ENCODE results near the gene CATSPERZ. TPM values are rescaled to one million over a fixed set of nuclear protein-coding genes. Genes with fewer than 3 reads are reported as not detected.

The CATSPERZ gene
- total and polyA plus RNA-seq, 10 donors, result 0.09 to 0.48 TPM; not detected in 8

DNA sequence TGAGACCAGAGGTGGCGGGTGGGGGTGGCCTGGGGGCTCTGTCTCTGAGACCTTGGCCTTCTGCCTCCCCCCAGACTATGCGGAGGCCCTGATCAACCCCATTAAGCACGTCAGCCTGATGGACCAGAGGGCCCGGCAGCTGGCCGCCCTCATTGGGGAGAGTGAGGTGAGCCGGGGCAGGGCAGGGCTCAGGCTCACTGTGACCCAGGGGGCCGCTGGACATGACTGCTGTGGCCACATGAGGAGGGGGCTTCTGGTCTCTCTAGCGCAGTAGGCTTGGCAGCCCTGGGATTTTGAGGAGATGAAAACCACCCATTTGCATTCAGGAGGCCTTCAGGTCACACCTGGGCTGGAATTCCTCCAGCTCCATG lies 36.2 kb upstream of the CATSPERZ start:
- intact Hi-C loops (cut with DNase I; ENCODE audit: low total_unique reads), result no loop called here
- Histone ChIP-seq H3K36me3 (peaks cover 0 to 87% (median 53%) of the 10 kb centered on the region in 6 donors), H3K27ac (no peak overlapping the region), H3K27me3 (replicated peaks in 1 of 7) (no peaks in the 10 kb centered on the region), H3K9me3 (no peaks in the 10 kb centered on the region), H3K4me1 (peaks cover 21 to 30% (median 25%) of the 10 kb centered on the region in 6 donors), H3K4me3 (no peak overlapping the region)
- WGBS, 5 donors, result 91 to 97% (median 96%) methylated on average over 3 to 8 of the region's 8 CpGs
- DNase-seq, result no peak
- no peak for TF ChIP-seq POLR2AphosphoS5 (IDR thresholded peaks at IDR 0.05)
- no peak for TF ChIP-seq POLR2A (IDR thresholded peaks at IDR 0.05)
- TF ChIP-seq, protein P1, sequence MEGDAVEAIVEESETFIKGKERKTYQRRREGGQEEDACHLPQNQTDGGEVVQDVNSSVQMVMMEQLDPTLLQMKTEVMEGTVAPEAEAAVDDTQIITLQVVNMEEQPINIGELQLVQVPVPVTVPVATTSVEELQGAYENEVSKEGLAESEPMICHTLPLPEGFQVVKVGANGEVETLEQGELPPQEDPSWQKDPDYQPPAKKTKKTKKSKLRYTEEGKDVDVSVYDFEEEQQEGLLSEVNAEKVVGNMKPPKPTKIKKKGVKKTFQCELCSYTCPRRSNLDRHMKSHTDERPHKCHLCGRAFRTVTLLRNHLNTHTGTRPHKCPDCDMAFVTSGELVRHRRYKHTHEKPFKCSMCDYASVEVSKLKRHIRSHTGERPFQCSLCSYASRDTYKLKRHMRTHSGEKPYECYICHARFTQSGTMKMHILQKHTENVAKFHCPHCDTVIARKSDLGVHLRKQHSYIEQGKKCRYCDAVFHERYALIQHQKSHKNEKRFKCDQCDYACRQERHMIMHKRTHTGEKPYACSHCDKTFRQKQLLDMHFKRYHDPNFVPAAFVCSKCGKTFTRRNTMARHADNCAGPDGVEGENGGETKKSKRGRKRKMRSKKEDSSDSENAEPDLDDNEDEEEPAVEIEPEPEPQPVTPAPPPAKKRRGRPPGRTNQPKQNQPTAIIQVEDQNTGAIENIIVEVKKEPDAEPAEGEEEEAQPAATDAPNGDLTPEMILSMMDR (IDR thresholded peaks at IDR 0.05 in 8 of 11, conservative IDR thresholded peaks at IDR 0.05 in 3 of 11), result no peak

DNA sequence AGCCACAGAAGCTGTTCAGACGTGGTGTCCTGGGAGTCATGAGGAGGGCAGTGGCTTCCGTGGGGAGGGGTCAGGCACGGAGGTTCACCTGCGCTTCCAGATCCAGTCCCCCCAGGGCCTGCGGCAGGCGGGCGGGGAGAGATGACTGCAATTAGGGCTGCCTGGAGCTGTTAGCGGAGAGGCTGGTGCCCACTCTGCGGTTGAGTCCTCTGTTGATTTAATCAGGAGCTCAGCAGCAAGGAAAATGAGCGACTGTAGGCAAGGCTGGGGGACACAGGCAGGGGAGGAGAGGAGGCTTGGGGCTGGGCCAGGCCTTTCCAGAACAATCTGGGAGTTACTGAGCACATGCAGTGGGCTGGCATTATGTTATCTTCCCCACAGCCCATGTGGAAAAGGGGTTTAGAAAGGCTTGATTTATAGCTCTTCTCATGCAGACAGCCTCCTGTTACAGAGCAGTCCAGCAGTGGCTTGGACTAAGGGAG lies 35.7 kb upstream of the CATSPERZ start:
- TF ChIP-seq POLR2AphosphoS5 (IDR thresholded peaks at IDR 0.05) (no peak), POLR2A (IDR thresholded peaks at IDR 0.05) (no peak)
- TF ChIP-seq, protein P1 (IDR thresholded peaks at IDR 0.05 in 8 of 11, conservative IDR thresholded peaks at IDR 0.05 in 3 of 11), result no peak
- Histone ChIP-seq H3K4me1 (peaks cover 22 to 34% (median 27%) of the 10 kb centered on the region in 6 donors), H3K9me3 (no peaks in the 10 kb centered on the region), H3K27me3 (replicated peaks in 1 of 7) (no peaks in the 10 kb centered on the region), H3K4me3 (no peak overlapping the region), H3K27ac (no peak overlapping the region), H3K36me3 (peaks cover 0 to 82% (median 48%) of the 10 kb centered on the region in 6 donors)
- intact Hi-C loops (cut with DNase I; ENCODE audit: low total_unique reads), result no loop called here
- 92 to 98% (median 95%) methylated on average over 5 to 10 of the region's 10 CpGs for WGBS, 5 donors
- DNase-seq, result no peak

DNA sequence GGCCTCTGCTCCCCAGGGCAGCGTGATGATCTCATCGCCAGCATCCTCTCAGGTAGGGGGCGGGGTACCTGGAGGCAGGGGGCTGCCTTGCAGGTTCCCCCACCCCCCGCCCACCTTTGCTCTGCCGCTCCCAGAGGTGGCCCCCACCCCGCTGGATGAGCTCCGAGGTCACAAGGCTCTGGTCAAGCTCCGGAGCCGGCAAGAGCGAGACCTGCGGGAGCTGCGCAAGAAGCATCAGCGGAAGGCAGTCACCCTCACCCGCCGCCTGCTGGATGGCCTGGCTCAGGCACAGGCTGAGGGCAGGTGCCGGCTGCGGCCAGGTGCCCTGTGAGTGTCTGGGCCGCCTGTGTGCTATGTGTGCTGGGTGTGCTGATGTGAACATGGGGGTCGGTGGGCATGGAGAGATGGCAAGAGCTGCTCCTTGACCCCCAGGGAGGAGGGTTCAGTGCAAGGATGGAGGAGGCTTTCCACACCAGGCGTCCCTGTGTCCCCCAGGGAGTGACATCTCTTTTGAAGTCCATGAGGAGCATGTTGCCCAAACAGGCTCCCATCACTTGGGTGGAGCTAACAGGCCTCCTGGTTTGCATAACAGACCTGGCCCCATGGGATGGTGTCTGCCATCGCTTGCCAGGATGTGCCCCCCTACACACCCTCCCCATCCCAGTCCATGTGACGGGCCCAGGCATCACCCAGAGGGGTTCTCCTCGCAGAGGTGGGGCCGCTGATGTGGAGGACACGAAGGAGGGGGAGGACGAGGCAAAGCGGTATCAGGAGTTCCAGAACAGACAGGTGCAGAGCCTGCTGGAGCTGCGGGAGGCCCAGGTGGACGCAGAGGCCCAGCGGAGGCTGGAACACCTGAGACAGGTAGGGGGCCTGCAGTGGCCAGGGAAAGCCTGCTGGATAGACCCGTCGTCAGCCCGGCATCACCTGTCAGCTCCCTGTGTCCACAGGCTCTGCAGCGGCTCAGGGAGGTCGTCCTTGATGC lies 34.7 kb upstream of the CATSPERZ start:
- no peaks in the 10 kb centered on the region for H3K9me3 ChIP-seq
- H3K27me3 ChIP-seq (replicated peaks in 1 of 7), result no peaks in the 10 kb centered on the region
- H3K4me3 ChIP-seq, result no peak overlapping the region
- 87 to 93% (median 90%) methylated on average over 25 to 35 of the region's 35 CpGs for WGBS, 5 donors
- intact Hi-C loops (cut with DNase I; ENCODE audit: low total_unique reads), result no loop called here
- peaks cover 0 to 72% (median 40%) of the 10 kb centered on the region in 6 donors for H3K36me3 ChIP-seq
- peaks cover 22 to 39% (median 27%) of the 10 kb centered on the region in 6 donors for H3K4me1 ChIP-seq
- DNase-seq, result peak; percentile 78
- TF ChIP-seq, protein P1 (IDR thresholded peaks at IDR 0.05 in 8 of 11, conservative IDR thresholded peaks at IDR 0.05 in 3 of 11), result no peak
- H3K27ac ChIP-seq, result no peak overlapping the region

DNA sequence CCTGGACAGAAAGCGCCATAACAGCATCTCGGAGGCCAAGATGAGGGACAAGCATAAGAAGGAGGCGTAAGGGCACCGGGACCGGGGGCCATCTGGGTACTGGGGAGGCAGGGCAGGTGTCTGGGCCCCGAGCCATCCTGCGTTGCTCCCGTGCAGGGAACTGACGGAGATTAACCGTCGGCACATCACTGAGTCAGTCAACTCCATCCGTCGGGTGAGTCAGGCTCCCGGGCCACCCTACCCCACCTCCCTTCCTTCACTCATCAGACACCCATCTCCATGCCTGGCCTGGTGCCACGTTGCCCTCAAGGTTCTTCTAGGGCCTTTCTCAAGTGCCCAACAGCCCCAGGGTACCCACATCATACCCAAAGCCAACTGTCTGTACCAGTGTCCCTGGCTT lies 33.8 kb upstream of the CATSPERZ start:
- peaks cover 22 to 41% (median 27%) of the 10 kb centered on the region in 6 donors for H3K4me1 ChIP-seq
- WGBS, 5 donors, result 92 to 96% (median 93%) methylated on average over 15 of the region's 15 CpGs
- no peaks in the 10 kb centered on the region for H3K9me3 ChIP-seq
- H3K4me3 ChIP-seq, result no peak overlapping the region
- intact Hi-C loops (cut with DNase I; ENCODE audit: low total_unique reads), result no loop called here
- peak overlapping the region in 5 of 8 donors; percentile 98 to 100 (median 99) for H3K27ac ChIP-seq
- H3K27me3 ChIP-seq (replicated peaks in 1 of 7), result no peaks in the 10 kb centered on the region
- peak; percentile 80 for DNase-seq
- peaks cover 0 to 63% (median 38%) of the 10 kb centered on the region in 6 donors for H3K36me3 ChIP-seq
- TF ChIP-seq POLR2AphosphoS5 (IDR thresholded peaks at IDR 0.05), result peak in 1 of 3 donors; percentile 21
- no peak for TF ChIP-seq POLR2A (IDR thresholded peaks at IDR 0.05)
- TF ChIP-seq, protein P1 (IDR thresholded peaks at IDR 0.05 in 8 of 11, conservative IDR thresholded peaks at IDR 0.05 in 3 of 11), result no peak

Data from spleen (tissue), 11 donors.